Central memory CD4-positive, alpha-beta T cell (primary cell): Measurements from ENCODE around the gene CYSRT1.
A peak's percentile ranks its signal among the peaks of the same experiment; 100 is the strongest.

ENCODE experiments used
- DNase-seq: peaks from one replicate; pipeline ENCODE4 v3.0.0; 2022

Gene CYSRT1

GRCh38 chr9:137213160-137214060 lies 11.6 kb upstream of the CYSRT1 start:
- no peak for DNase-seq

DNA sequence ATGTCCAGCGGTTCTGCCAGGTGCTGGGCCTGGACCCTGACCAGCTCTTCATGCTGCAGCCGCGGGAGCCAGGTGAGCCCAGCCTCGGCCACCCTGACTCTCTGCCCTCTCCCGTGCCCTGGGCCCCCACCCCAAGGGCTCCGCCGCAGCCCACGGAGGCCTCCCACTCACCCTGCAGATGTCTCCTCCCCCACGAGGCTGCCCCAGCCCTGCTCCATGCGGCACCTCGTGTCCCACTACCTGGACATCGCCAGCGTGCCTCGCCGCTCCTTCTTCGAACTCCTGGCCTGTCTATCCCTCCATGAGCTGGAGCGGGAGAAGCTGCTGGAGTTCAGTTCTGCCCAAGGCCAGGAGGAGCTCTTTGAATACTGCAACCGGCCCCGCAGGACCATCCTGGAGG lies 10.4 kb upstream of the CYSRT1 start:
- no peak for DNase-seq

DNA sequence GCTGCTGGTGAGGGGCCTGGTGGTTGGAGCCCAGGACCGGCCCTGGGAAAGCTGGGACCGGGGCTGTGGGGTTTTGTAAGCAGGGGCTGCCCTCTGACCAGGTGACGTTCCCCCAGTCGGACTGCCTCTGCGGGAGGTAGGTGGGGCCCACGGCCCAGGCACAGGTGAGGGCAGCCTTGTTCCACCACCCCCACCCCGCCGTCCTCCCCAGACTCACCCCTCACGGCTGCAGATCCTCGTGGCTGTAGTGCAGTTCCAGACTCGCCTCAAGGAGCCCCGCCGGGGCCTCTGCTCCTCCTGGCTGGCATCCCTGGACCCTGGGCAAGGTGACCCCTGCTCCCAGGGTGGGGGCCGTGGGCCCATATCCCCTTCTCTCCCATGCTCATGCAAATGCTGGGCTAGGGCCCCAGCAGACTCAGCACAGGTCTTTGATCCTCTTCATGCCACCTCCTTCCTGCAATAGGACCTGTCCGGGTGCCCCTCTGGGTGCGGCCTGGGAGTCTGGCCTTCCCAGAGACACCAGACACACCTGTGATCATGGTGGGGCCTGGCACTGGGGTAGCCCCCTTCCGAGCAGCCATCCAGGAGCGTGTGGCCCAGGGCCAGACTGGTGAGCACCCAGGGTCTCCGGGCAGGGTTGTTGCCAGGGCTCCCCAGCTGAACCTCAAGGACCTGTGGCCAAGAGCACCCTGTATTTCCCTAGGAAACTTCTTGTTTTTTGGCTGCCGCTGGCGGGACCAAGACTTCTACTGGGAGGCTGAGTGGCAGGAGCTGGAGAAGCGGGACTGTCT lies 9.6 kb upstream of the CYSRT1 start:
- DNase-seq, result no peak

GRCh38 chr9:137216188-137216965 lies 8.6 kb upstream of the CYSRT1 start:
- no peak for DNase-seq

DNA sequence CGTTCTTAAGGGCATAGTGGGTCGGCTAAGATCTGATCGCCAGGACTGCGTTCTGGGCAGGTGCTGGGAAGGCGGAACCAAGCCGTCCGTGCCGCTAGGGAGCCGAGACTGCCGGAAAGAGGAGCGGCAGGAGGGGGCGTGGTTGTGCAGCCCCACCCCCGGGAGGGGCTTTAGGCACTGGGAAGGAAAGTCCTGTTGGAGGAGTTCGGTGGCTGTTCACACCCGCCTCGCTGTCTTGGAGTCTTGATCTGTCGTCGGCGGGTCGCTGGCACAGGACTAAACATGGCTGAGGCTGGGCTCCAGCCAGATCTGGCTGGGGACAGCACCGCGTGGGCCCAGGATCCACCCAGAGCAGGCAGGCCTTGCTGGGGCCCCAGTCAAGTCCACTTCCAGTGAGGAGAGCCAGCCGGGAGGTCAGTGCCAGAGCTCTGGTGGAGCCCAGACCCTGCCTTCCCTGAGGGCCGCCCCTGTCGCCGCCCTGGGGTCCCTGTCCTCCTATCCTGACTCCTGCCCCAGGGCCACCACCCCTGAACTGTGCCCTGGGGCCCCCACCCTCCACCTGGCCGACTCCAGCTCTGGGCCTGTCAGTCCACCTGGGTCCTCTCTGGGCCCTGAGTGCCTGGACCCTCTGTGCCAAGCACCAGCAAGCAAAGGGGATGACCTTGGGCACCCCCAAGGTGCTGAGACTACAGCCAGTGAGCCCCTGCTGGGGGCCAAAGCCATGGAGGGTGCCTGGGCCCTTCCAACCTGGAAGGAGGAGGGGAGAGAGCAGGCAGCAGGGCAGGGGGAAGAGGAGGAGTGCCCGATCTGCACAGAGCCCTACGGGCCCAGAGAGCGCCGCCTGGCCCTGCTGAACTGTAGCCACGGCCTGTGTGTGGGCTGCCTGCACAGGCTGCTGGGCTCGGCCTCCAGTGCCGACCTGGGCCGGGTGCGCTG lies 7.4 kb upstream of the CYSRT1 start:
- no peak for DNase-seq

GRCh38 chr9:137218212-137218753 lies 6.7 kb upstream of the CYSRT1 start:
- DNase-seq, result no peak

GRCh38 chr9:137218754-137219271 lies 6.2 kb upstream of the CYSRT1 start:
- DNase-seq, result no peak

DNA sequence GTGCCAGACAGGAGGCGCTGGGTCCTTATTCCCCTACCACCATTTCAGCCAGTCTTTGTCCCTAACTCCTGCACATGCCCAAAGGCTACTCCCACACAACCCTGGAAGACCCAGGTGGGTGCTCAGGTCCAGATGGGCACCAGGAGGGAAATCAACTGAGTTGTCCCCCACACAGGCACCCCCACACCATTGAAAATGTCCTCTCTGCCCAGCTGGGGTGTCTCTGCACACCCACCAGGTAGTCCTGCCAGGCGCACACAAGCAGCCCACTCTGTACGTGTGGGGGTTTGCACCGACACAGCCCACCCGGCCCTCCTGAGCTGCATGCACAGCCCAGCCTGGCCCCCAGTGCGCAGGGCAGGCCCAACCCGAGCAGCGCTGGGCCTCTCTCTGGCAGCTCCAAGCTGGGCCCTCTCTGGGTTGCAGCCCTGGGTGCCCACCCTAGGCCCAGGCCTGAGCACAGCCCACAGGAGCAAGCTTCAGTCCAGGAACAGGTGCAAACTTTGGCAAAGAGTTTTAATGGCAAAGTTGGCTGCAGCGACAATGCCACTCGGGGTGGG lies 5.1 kb upstream of the CYSRT1 start:
- no peak for DNase-seq

DNA sequence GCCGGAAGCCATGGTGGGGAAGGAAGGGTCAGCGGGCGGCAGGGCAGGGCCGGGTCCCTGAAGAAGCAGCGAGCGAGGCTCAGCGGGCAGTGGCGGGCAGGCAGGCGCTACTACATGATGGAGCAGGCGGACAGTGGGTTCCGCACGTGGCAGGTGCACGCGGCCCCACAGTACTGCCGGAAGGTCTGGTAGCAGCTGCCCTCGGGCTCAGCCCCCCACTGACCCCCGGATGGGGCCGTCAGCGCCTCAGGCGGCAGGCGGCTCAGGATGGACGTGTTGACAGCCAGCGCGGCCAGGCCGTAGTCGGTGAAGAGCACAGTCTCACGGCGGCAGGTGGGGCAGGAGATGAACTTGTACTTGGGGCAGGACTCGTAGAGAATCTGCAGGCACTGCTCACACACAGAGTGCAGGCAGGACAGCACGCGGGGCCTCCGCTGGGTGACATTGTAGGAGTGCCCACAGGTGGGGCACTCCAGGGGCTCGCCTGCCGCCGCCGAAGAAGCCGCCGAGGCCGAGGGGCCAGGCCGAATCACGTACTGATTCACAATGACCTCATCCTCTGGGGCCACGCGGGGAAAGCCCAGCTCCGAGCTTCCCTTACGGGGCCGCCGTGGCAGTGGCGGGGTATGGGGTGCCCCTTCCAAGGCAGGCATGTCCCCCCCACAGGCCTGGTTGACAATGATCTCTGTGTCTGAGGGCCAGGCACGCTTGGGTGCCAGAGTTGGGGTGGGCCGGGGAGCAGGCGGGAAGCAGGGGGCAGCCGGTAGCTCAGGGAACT lies 4.5 kb upstream of the CYSRT1 start:
- no peak for DNase-seq

GRCh38 chr9:137221095-137221505 lies 3.9 kb upstream of the CYSRT1 start:
- DNase-seq, result no peak

DNA sequence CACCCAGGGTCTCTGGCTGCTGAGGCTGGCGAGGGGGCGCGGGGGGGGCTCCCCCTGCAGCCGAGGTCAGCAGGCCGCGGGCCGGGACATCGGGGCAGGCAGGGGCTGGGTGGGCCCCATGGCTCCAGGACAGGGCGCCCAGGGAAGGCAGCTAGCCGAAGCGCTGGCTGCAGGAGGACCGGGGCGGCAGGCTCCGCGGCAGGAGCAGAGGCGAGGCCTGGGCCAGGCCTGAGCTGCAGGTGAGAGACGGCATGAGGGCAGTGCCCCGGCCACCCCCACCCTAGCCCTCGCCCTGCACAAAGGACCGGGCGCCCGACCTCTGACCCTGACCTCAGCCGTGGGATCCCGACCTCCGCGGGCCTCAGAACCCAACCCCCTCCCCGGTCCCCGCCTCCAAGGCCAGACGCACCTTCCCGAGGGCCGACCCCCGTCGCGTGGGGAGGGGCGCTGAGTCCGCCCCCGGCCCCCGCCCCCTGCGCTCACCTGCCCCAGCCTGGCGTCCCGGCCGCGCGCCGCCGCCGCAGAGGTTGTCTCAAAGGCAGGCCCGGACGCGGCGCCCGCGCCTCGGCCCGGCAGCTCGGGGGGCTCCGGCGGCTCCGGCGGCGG lies 3.4 kb upstream of the CYSRT1 start:
- no peak for DNase-seq

DNA sequence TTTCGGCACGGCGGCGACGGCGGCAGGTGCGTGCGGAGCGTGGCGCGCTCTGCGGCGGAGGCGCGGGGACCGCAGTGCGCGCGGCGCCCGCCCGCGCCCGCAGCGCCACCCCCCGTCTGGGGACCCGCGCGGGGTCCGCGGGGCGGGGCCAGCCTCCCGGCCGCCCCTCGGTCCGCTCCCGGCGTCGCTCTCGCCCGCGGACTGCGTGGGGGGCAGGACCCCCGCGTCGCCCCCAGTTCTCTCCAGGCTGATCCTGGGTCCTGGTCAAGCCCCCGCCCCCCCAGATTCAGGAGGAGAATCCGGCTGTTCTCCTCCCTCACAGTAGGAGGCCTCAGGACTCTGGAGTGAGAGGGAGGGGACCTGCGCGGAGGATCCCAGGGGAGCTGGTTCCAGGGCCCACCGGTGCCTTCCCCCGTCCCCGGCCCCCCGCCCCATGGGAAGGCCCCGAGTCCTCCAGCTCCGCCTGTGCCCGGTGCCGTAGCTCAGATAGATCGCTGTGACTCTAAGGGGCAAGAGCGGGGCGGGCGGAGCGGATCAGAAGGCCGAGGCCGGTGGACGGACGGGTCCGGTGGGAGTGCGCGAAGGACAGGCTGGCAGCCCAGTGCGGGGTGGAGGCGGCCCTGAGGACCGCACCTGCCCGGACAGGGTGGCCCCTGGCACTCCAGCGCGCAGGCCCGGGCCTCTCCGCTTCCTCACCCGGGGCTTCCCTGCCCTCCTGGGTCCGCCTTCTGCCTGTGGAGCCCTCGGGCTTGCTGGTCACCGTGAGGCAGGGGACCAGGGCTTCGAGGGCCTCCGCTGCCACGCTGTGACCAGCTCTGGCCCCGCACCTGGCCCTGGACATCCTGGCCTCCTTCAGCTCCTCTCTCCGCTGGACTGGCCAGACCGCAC lies 2.5 kb upstream of the CYSRT1 start, which contains the start of gene RNF208:
TSS of gene RNF208 (minus strand) at position 51 of the 888 bp plus-strand sequence. CDS start 1,028 bp downstream, outside the sequence.
- DNase-seq, result no peak

GRCh38 chr9:137223078-137223970 lies 1.6 kb upstream of the CYSRT1 start:
- DNase-seq, result peak; percentile 99

DNA sequence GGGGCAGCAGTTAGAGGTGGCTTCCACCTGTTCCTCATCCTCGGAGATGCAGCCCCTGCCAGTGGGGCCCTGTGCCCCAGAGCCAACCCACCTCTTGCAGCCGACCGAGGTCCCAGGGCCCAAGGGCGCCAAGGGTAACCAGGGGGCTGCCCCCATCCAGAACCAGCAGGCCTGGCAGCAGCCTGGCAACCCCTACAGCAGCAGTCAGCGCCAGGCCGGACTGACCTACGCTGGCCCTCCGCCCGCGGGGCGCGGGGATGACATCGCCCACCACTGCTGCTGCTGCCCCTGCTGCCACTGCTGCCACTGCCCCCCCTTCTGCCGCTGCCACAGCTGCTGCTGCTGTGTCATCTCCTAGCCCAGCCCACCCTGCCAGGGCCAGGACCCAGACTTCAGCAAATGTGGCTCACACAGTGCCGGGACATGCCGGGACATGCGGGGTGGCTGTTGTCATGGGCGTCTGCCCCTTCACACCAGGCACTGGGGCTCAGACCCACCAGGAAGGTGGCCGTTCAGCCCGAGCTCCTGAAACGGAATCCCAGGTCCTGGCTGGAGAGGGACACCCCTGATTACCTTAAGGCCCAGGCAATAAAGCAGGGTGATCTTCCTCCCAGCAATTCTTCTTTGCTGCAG lies 841 bp downstream of the CYSRT1 start:
- DNase-seq, result no peak

DNA sequence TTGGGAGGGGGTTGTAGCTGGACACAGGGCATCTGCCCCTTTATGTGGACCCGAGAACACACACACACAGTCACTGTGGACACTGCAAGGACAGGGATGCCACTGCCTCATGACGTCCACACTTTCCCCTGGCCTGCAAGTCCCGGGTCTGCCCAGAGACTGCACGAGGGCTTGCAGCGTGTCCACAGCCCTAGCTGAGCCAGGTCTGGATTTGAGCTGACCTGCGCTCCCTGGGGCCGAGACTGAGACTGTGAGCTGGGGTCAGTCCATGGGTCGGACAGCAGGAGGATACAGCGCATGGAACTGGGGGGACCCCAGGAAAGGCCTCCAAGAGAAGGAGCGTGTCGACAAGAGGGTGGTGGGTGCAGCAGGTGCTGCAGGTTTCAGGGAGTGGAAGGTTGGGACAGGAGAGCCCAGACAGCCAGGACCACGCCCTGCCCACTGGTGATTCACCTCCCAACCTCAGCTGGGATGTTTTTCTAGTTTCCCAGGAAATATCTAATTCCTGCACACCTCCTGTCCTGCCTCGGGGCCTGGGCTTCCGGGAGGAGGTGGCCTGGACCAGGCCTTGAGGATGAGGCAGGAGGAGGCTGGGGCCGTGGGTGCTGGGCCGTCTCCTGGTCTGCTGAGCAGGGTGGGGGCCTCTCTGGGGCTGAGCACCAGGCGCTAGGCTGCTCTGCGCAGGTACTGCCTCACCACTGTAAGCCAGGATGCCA lies 1.5 kb downstream of the CYSRT1 start:
- no peak for DNase-seq
